Activated naive CD4-positive, alpha-beta T cell treated with anti-CD3 and anti-CD28 coated beads, Interleukin-2, amount 50 U/mL, for 16 hours (primary cell): ENCODE measurements around the gene AQP10.
A peak's percentile ranks its signal among the peaks of the same experiment; 100 is the strongest.
"Not testable (repeated sequence)": the region's sequence is repeated elsewhere in the genome, so short reads cannot be mapped to it uniquely, and the experiment has no call there.

Source experiments
- DNase-seq: peaks from one replicate; pipeline ENCODE4 v3.0.0-alpha.2; 2020

The AQP10 gene

GRCh38 chr1:154346276-154346917, 25.5 kb downstream of the AQP10 start:
- DNase-seq, result no peak

- DNase-seq, result no peak
Observed at GRCh38 chr1:154347961-154348360, 27.1 kb downstream of the AQP10 start.

DNA sequence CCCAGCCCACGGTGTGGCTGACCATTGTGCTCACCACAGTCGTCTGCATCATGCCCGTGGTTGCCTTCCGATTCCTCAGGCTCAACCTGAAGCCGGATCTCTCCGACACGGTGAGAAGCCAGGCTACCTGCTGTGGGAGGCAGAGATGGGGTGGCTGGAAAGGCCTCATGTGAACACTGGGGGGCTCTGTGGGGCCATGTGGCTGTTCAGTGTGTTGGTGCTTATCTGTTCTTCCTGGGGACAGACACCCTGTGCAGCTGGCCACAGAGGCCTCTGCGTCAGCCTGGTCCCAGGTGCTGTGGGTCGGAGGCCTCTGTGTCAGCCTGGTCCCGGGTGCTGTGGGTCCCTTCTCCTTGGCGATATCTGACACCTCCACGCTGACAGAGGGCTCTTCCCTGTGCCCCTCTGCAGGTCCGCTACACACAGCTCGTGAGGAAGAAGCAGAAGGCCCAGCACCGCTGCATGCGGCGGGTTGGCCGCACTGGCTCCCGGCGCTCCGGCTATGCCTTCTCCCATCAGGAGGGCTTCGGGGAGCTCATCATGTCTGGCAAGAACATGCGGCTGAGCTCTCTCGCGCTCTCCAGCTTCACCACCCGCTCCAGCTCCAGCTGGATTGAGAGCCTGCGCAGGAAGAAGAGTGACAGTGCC, 27.7 kb downstream of the AQP10 start:
- DNase-seq, result no peak

- no peak for DNase-seq
Observed at GRCh38 chr1:154349121-154349520, 28.2 kb downstream of the AQP10 start.

- no peak for DNase-seq
Observed at GRCh38 chr1:154350383-154350782, 29.5 kb downstream of the AQP10 start.

- no peak for DNase-seq
Observed at GRCh38 chr1:154351363-154352068, 30.6 kb downstream of the AQP10 start.

- no peak for DNase-seq
Observed at GRCh38 chr1:154352245-154352580, 31.3 kb downstream of the AQP10 start.

DNA sequence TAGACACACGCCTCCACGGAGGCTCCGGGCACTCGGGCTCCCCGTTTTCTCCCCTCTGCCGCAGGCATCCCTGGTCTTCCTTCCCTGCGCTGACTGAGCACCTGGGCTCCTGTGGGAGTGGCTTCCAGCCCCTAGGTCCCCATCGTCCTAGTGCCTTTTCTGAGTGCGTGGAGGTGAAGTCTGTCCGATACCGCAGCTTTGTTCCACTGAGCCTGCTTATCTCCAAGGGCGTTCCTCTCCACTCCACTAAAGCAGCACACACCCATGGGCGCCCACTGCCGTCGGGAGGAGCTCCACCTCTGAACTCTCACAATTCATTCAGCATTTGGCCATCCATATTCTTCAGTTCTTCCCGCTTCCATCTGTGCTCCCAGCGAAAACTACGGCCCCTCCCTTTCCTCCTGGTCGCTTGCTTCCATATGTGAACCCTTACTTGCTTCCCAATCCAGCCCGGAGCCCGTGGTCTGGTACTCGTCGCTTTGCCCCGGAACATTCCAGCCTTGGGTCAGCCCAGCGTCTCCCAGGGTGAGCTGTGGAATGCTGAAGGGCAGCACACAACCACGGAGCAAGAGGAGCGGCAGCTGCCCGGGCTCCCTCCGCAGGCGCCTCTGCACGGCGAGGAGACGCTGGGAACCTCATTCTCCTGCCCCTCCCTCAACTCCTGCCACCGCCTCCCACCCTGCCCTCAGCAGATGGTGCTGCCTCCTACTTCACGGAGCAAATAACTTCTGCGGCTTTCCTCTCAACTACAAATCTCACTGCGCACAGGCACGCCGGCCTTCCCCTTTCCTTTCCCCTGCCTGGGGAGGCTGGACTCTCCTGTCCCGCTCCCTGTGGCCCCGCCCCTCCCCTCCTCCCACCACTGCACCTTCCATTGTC, 31.9 kb downstream of the AQP10 start:
- DNase-seq, result peak; percentile 41

GRCh38 chr1:154353460-154353904, 32.6 kb downstream of the AQP10 start:
- DNase-seq, result no peak

- DNase-seq, result no peak
Observed at GRCh38 chr1:154353966-154354365, 33.1 kb downstream of the AQP10 start.

DNA sequence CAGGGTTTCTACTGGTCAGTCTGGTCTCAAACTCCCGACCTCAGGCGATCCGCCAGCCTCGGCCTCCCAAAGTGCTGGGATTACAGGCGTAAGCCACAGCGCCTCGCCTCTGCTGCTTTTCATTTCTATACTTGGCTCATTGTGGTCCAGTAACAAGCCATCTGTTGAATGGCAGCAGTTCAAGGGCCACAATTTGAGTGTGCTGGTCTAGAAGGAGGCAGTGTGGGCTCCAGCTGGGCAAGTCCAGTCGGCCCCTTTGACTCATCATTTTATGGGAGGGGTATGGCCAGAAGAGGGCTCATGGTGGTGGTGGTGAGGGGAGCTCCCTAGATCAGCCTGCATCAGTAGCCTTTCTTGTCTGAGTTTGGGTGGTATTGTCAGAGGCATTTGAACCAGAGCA, 37.6 kb downstream of the AQP10 start:
- DNase-seq, result no peak

- DNase-seq, result no peak
Observed at GRCh38 chr1:154360288-154360687, 39.4 kb downstream of the AQP10 start.

- DNase-seq, result not testable (repeated sequence)
Observed at GRCh38 chr1:154360881-154361280, 40.0 kb downstream of the AQP10 start.

GRCh38 chr1:154361357-154361756, 40.5 kb downstream of the AQP10 start:
- no peak for DNase-seq

DNA sequence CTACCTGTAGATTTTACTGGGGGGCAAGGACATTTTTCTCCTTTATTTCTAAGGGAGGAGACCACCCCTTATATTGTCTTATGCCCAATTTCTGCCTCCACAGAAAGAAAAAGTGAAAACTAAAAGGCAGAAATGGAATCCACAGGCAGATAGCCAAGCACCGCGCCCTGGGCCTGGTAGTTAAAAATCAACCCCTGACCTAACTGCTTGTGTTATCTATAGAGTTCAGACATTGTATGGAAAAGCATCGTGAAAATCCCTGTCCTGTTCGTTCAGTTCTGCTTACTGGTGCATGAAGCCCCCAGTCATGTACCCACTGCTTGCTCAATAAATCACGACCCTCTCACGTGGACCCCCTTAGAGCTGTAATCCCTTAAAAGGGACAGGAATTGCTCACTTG, 50.5 kb downstream of the AQP10 start:
- no peak for DNase-seq

DNA sequence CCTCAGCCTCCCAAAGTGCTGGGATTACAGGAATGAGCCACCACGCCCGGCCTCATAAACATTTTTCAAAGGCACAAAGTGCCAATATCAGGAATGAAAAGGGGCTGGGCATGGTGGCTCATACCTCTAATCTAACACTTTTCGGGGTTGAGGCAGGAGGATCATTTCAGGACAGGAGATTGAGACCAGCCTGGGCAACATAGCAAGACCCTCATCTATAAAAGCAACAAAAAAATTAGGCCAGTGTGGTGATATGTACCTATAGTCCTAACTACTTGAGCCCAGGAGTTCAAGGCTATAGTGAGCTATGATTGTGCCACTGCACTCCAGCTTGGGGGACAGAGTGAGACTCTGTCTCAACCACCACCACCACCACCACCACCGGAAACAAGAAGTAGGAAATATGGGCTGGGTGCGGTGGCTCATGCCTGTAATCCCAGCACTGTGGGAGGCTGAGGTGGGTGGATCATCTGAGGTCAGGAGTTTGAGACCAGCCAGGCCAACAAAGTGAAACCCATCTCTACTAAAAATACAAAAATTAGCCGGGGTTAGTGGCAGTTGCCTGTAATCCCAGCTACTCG, 53.0 kb downstream of the AQP10 start:
- DNase-seq, result not testable (repeated sequence)
